ENCODE measurements around the gene CILP2.

DNA sequence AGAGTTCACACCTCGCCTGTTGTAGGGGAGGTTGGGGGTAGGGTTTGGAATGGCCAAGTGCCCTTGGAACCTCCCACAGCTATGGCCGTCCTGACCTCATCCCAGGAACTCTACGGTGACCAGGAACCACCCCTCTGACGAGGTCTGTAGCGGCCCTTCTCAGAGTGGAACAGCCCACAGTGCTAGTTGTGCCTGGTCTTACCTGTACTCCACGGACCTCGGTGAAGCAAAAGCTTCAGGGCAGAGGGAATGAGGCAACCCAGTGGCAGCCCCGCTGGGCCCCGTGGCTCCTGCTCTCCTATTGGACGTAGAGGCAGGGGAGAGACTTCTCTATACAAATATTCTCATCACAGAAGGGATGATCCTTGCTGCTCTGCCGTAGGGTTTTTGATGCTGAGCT lies 29.8 kb upstream of the CILP2 start:
- TF ChIP-seq GATA2 (IDR thresholded peaks at IDR 0.05; ENCODE audit: low read depth, low read length) = no peak
- TF ChIP-seq GATA3 (IDR thresholded peaks at IDR 0.05; ENCODE audit: low read depth, low read length) = no peak
